Common myeloid progenitor, CD34-positive (primary cell): ENCODE measurements around the gene IL1RL2.

ENCODE experiments used
- CTCF ChIA-PET: fragments of 350-600 bp; sonication (Branson Sonifier 250); formaldehyde crosslinking; loops from one replicate; lab custom pipeline; 2021; ENCODE audit warnings: antibody characterized with exemption; lab: Charles Lee
- POLR2A ChIA-PET: fragments of 350-600 bp; sonication (Branson Sonifier 250); formaldehyde crosslinking; loops from one replicate; lab custom pipeline; 2021; ENCODE audit warnings: antibody characterized with exemption; lab: Charles Lee
- DNase-seq, 3 donors: peaks; one replicate each; pipeline versions ENCODE4 v3.0.0 to v3.0.0-alpha.2; 2013
- H3K27ac ChIP-seq, 2 experiments: 1 replicate in 1 of 2; 2 replicates in 1 of 2; pipeline ENCODE4 v1.7.0; 2013; ENCODE audit warnings: inconsistent platforms in 2 of 2, low read length in 2 of 2, mild to moderate bottlenecking in 2 of 2, low read depth in 1 of 2, moderate library complexity in 1 of 2; ENCODE audit not compliant: severe bottlenecking in 2 of 2, insufficient read depth in 1 of 2, poor library complexity in 1 of 2
- H3K27me3 ChIP-seq, 5 experiments: replicated peaks in 2 of 5; 1 replicate in 3 of 5; 2 replicates in 2 of 5; pipeline versions ENCODE4 v1.6.1 to v1.7.0; 2013; ENCODE audit warnings: low read length in 4 of 5, mild to moderate bottlenecking in 2 of 5, moderate library complexity in 2 of 5, inconsistent platforms in 1 of 5; ENCODE audit not compliant: insufficient read depth in 5 of 5, control insufficient read depth in 4 of 5
- H3K36me3 ChIP-seq, 4 experiments: 1 replicate in 2 of 4; 2 replicates in 2 of 4; pipeline versions ENCODE4 v1.6.1 to v1.7.0; 2013; ENCODE audit warnings: low read length in 3 of 4, control low read depth in 1 of 4, mild to moderate bottlenecking in 1 of 4; ENCODE audit not compliant: control insufficient read depth in 4 of 4, insufficient read depth in 4 of 4
- H3K4me1 ChIP-seq, 4 experiments: 1 replicate in 3 of 4; 2 replicates in 1 of 4; pipeline versions ENCODE4 v1.6.1 to v1.7.1; 2013; ENCODE audit warnings: low read length in 3 of 4, mild to moderate bottlenecking in 3 of 4, control low read depth in 1 of 4, inconsistent platforms in 1 of 4, moderate library complexity in 1 of 4; ENCODE audit not compliant: control insufficient read depth in 4 of 4, insufficient read depth in 4 of 4; ENCODE audit errors: control extremely low read depth in 1 of 4
- H3K4me3 ChIP-seq, 7 experiments: 1 replicate in 4 of 7; 2 replicates in 3 of 7; pipeline versions ENCODE4 v1.5.1 to v1.7.0; 2013; ENCODE audit warnings: mild to moderate bottlenecking in 7 of 7, low read length in 6 of 7, moderate library complexity in 6 of 7, inconsistent platforms in 2 of 7, low read depth in 2 of 7, control low read depth in 1 of 7; ENCODE audit not compliant: insufficient read depth in 4 of 7, control insufficient read depth in 1 of 7; ENCODE audit errors: extremely low read depth in 1 of 7
- H3K9me3 ChIP-seq, 5 experiments: 1 replicate in 4 of 5; 2 replicates in 1 of 5; pipeline versions ENCODE4 v1.6.1 to v1.7.1; 2013; ENCODE audit warnings: low read length in 4 of 5, mild to moderate bottlenecking in 2 of 5, inconsistent platforms in 1 of 5, low read depth in 1 of 5, moderate library complexity in 1 of 5; ENCODE audit not compliant: control insufficient read depth in 4 of 5, insufficient read depth in 2 of 5; ENCODE audit errors: control extremely low read depth in 1 of 5
- WGBS: methylation state at CpG from one replicate; pipeline ENCODE4 v1.1.5; 2013; ENCODE audit not compliant: insufficient coverage; 5-methylcytosine and 5-hydroxymethylcytosine counted together

IL1RL2 gene

GRCh38 chr2:102236132-102236531 is 49.3 kb downstream of the IL1RL2 start:
- Histone ChIP-seq H3K27me3 (no peaks in the 10 kb centered on the region), H3K9me3 (no peaks in the 10 kb centered on the region), H3K36me3 (no peaks in the 10 kb centered on the region), H3K4me3 (no peak overlapping the region), H3K4me1 (peaks cover 0 to 2% (median 0%) of the 10 kb centered on the region in 4 experiments), H3K27ac (no peak overlapping the region)
- 80% methylated on average over 5 of the region's 5 CpGs for WGBS
- ChIA-PET CTCF (interaction anchor here (1.1 to 8.0 kb wide), 12 partner anchors 13 to 230 kb away, joined by 3 to 54 read pairs (median 4); partner anchors contain the start of genes IL18R1 and IL18RAP), POLR2A (interaction anchor here (0.5 kb wide), 1 partner anchor 210 kb away, joined by 3 read pairs; no protein-coding TSS in a partner anchor)
- no peak for DNase-seq

- DNase-seq, result no peak
- H3K36me3 ChIP-seq, result no peaks in the 10 kb centered on the region
- H3K27ac ChIP-seq, result no peak overlapping the region
- POLR2A ChIA-PET, result no interaction called here
- no peak overlapping the region for H3K4me3 ChIP-seq
- H3K4me1 ChIP-seq, result peaks cover 0 to 2% (median 0%) of the 10 kb centered on the region in 4 experiments
- H3K27me3 ChIP-seq, result no peaks in the 10 kb centered on the region
- CTCF ChIA-PET, result interaction anchor here (1.1 to 8.0 kb wide), 7 partner anchors 12 to 225 kb away, joined by 3 to 54 read pairs (median 7); no protein-coding TSS in a partner anchor
- WGBS, result 87% methylated on average over 11 of the region's 11 CpGs
- H3K9me3 ChIP-seq, result no peaks in the 10 kb centered on the region
Observed at GRCh38 chr2:102237176-102237575, 50.4 kb downstream of the IL1RL2 start.

- Histone ChIP-seq H3K9me3 (no peaks in the 10 kb centered on the region), H3K36me3 (no peaks in the 10 kb centered on the region), H3K27ac (no peak overlapping the region), H3K4me3 (no peak overlapping the region), H3K27me3 (no peaks in the 10 kb centered on the region), H3K4me1 (peaks cover 0 to 2% (median 0%) of the 10 kb centered on the region in 4 experiments)
- POLR2A ChIA-PET, result no interaction called here
- 41% methylated on average over 2 of the region's 10 CpGs for WGBS
- no peak for DNase-seq
- CTCF ChIA-PET, result interaction anchor here (3.5 to 8.0 kb wide), 6 partner anchors 11 to 231 kb away, joined by 17 to 66 read pairs (median 40); no protein-coding TSS in a partner anchor
Observed at GRCh38 chr2:102238039-102238756, 51.4 kb downstream of the IL1RL2 start.

GRCh38 chr2:102238778-102239177 is 52.0 kb downstream of the IL1RL2 start:
- ChIA-PET POLR2A (no interaction called here), CTCF (interaction anchor here (1.3 to 8.0 kb wide), 11 partner anchors 11 to 239 kb away, joined by 4 to 66 read pairs (median 19); no protein-coding TSS in a partner anchor)
- no peaks in the 10 kb centered on the region for H3K9me3 ChIP-seq
- no peak overlapping the region for H3K4me3 ChIP-seq
- DNase-seq, result no peak
- H3K4me1 ChIP-seq, result peaks cover 0 to 2% (median 0%) of the 10 kb centered on the region in 4 experiments
- no peaks in the 10 kb centered on the region for H3K36me3 ChIP-seq
- H3K27ac ChIP-seq, result no peak overlapping the region
- 95% methylated on average over 2 of the region's 2 CpGs for WGBS
- H3K27me3 ChIP-seq, result no peaks in the 10 kb centered on the region

- ChIA-PET POLR2A (no interaction called here), CTCF (interaction anchor here (1.3 to 8.0 kb wide), 17 partner anchors 10 to 239 kb away, joined by 3 to 66 read pairs (median 16); no protein-coding TSS in a partner anchor)
- Histone ChIP-seq H3K4me3 (no peak overlapping the region), H3K9me3 (no peaks in the 10 kb centered on the region), H3K27ac (no peak overlapping the region), H3K4me1 (peaks cover 0 to 2% (median 0%) of the 10 kb centered on the region in 4 experiments), H3K36me3 (no peaks in the 10 kb centered on the region), H3K27me3 (no peaks in the 10 kb centered on the region)
- no peak for DNase-seq
- 83% methylated on average over 3 of the region's 7 CpGs for WGBS
Observed at GRCh38 chr2:102239344-102239743, 52.5 kb downstream of the IL1RL2 start.

GRCh38 chr2:102240640-102241370 is 54.0 kb downstream of the IL1RL2 start:
- ChIA-PET CTCF (interaction anchor here (0.6 to 8.0 kb wide), 53 partner anchors 9 to 932 kb away, joined by 3 to 66 read pairs (median 6); partner anchors contain the start of gene IL18R1), POLR2A (no interaction called here)
- 25% methylated on average over 21 of the region's 22 CpGs for WGBS
- Histone ChIP-seq H3K27me3 (no peaks in the 10 kb centered on the region), H3K36me3 (no peaks in the 10 kb centered on the region), H3K27ac (no peak overlapping the region), H3K4me1 (peaks cover 0 to 2% (median 0%) of the 10 kb centered on the region in 4 experiments), H3K4me3 (no peak overlapping the region), H3K9me3 (no peaks in the 10 kb centered on the region)
- DNase-seq, result peak; percentile 84 to 92 (median 88)
